ENCODE results near the gene SHLD1.
"Not testable (repeated sequence)": the region's sequence is repeated elsewhere in the genome, so short reads cannot be mapped to it uniquely, and the experiment has no call there.

SHLD1 gene

DNA sequence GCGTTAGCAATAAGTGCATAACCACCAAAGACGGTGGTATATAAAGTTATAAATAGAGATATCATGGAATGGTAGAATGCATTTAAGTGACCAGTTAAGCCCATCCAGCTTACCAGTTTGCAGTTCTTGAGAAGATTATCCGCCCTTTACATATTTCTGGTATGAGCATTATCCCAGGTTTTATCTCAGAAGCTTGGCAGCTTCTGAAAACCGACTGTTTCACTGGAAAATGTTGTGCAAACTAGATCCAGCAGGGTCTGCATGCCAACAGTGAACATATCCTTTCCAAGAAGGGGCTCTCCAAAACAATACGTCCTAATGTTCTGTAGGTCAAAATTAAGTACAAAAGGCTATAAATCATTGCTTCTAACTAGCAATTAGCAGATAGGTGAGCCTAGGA lies 29.5 kb upstream of the SHLD1 start:
- peaks cover 33 to 35% of the 10 kb centered on the region in 2 experiments for H3K4me1 ChIP-seq (ENCODE audit: control insufficient read depth in 1 of 2, insufficient read depth in 1 of 2, low read depth in 1 of 2, low read length in 1 of 2)
- no peaks in the 10 kb centered on the region for H3K9me3 ChIP-seq
- no peaks in the 10 kb centered on the region for H3K36me3 ChIP-seq
- no peak overlapping the region for H3K27ac ChIP-seq
- TF ChIP-seq, protein P1, sequence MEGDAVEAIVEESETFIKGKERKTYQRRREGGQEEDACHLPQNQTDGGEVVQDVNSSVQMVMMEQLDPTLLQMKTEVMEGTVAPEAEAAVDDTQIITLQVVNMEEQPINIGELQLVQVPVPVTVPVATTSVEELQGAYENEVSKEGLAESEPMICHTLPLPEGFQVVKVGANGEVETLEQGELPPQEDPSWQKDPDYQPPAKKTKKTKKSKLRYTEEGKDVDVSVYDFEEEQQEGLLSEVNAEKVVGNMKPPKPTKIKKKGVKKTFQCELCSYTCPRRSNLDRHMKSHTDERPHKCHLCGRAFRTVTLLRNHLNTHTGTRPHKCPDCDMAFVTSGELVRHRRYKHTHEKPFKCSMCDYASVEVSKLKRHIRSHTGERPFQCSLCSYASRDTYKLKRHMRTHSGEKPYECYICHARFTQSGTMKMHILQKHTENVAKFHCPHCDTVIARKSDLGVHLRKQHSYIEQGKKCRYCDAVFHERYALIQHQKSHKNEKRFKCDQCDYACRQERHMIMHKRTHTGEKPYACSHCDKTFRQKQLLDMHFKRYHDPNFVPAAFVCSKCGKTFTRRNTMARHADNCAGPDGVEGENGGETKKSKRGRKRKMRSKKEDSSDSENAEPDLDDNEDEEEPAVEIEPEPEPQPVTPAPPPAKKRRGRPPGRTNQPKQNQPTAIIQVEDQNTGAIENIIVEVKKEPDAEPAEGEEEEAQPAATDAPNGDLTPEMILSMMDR (IDR thresholded peaks at IDR 0.05): no peak
- H3K27me3 ChIP-seq: no peaks in the 10 kb centered on the region
- no peak overlapping the region for H3K4me3 ChIP-seq (ENCODE audit: low read depth in 1 of 2, low read length in 1 of 2)

GRCh38 chr20:5721356-5721755 lies 28.8 kb upstream of the SHLD1 start:
- H3K27ac ChIP-seq; H3K9me3 ChIP-seq; H3K36me3 ChIP-seq; H3K4me3 ChIP-seq (ENCODE audit: low read depth in 1 of 2, low read length in 1 of 2); H3K27me3 ChIP-seq: not testable (repeated sequence)
- peaks cover 35 to 37% of the 10 kb centered on the region in 2 experiments for H3K4me1 ChIP-seq (ENCODE audit: control insufficient read depth in 1 of 2, insufficient read depth in 1 of 2, low read depth in 1 of 2, low read length in 1 of 2)

DNA sequence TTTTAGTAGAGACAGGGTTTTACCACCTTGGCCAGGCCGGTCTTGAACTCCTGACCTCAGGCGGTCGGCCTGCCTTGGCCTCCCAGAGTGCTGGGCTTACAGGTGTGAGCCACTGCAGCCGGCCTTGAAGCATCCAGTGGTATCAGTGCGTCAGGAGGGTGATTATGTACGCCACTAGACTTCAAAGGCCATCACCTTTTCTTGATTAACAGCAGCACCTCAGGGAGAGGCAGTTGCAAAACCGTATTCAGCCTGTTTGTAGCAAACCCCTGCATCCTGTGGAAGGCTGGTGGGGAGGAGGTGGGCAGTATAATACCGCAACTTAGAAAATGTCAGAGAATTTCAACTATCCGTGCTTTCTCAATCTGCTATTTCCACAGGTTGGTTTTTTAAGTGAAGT lies 27.3 kb upstream of the SHLD1 start:
- H3K27me3 ChIP-seq: no peaks in the 10 kb centered on the region
- no peaks in the 10 kb centered on the region for H3K9me3 ChIP-seq
- no peaks in the 10 kb centered on the region for H3K36me3 ChIP-seq
- TF ChIP-seq, protein P1 (IDR thresholded peaks at IDR 0.05): no peak
- H3K27ac ChIP-seq: peak overlapping the region; percentile 80
- H3K4me1 ChIP-seq (ENCODE audit: control insufficient read depth in 1 of 2, insufficient read depth in 1 of 2, low read depth in 1 of 2, low read length in 1 of 2): peaks cover 35 to 37% of the 10 kb centered on the region in 2 experiments
- H3K4me3 ChIP-seq (ENCODE audit: low read depth in 1 of 2, low read length in 1 of 2): no peak overlapping the region

- H3K9me3 ChIP-seq, H3K27me3 ChIP-seq, H3K36me3 ChIP-seq: not testable (repeated sequence)
- Histone ChIP-seq H3K27ac (peak overlapping the region; percentile 80), H3K4me1 (ENCODE audit: control insufficient read depth in 1 of 2, insufficient read depth in 1 of 2, low read depth in 1 of 2, low read length in 1 of 2) (peaks cover 35 to 38% of the 10 kb centered on the region in 2 experiments), H3K4me3 (ENCODE audit: low read depth in 1 of 2, low read length in 1 of 2) (peak overlapping the region in 1 of 2 experiments; percentile 29)
Observed at GRCh38 chr20:5725183-5725463, 25.1 kb upstream of the SHLD1 start.

DNA sequence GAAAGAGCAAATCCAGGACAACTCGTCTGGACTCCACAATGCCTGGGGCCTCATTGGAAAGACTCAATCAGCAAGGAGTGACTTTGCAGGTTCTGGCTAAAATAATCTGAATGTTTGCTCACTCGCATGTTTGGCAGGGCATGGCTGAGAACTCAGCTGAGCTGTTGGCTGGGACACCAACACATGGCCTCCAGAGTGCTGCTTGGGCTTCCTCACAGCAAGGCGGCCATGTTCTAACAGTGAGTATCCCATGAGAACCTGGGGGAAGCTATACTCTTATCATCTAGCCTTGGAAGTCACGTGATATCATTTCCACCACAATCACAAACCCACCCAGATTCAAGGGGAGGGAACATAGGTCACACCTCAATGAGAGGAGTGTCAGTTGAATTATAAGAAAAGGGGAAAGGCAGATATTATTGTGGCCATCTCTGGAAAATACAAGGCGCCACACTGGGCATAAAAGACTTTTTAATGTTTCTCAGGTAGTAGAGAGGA lies 23.1 kb upstream of the SHLD1 start:
- H3K4me1 ChIP-seq (ENCODE audit: control insufficient read depth in 1 of 2, insufficient read depth in 1 of 2, low read depth in 1 of 2, low read length in 1 of 2): peaks cover 53 to 56% of the 10 kb centered on the region in 2 experiments
- TF ChIP-seq, protein P1 (IDR thresholded peaks at IDR 0.05): no peak
- H3K27me3 ChIP-seq: no peaks in the 10 kb centered on the region
- no peak overlapping the region for H3K27ac ChIP-seq
- no peaks in the 10 kb centered on the region for H3K36me3 ChIP-seq
- no peaks in the 10 kb centered on the region for H3K9me3 ChIP-seq
- H3K4me3 ChIP-seq (ENCODE audit: low read depth in 1 of 2, low read length in 1 of 2): no peak overlapping the region

GRCh38 chr20:5729348-5729747 lies 20.9 kb upstream of the SHLD1 start:
- H3K27me3 ChIP-seq: no peaks in the 10 kb centered on the region
- no peaks in the 10 kb centered on the region for H3K9me3 ChIP-seq
- H3K27ac ChIP-seq: no peak overlapping the region
- peaks cover 46 to 51% of the 10 kb centered on the region in 2 experiments for H3K4me1 ChIP-seq (ENCODE audit: control insufficient read depth in 1 of 2, insufficient read depth in 1 of 2, low read depth in 1 of 2, low read length in 1 of 2)
- TF ChIP-seq, protein P1 (IDR thresholded peaks at IDR 0.05): no peak
- no peak overlapping the region for H3K4me3 ChIP-seq (ENCODE audit: low read depth in 1 of 2, low read length in 1 of 2)
- H3K36me3 ChIP-seq: no peaks in the 10 kb centered on the region

GRCh38 chr20:5730131-5730530 lies 20.1 kb upstream of the SHLD1 start:
- Histone ChIP-seq H3K36me3 (no peaks in the 10 kb centered on the region), H3K9me3 (no peaks in the 10 kb centered on the region), H3K27me3 (no peaks in the 10 kb centered on the region), H3K4me3 (ENCODE audit: low read depth in 1 of 2, low read length in 1 of 2) (no peak overlapping the region), H3K4me1 (ENCODE audit: control insufficient read depth in 1 of 2, insufficient read depth in 1 of 2, low read depth in 1 of 2, low read length in 1 of 2) (peaks cover 39 to 50% of the 10 kb centered on the region in 2 experiments), H3K27ac (no peak overlapping the region)
- TF ChIP-seq, protein P1 (IDR thresholded peaks at IDR 0.05): no peak
